Kidney (tissue), 22 donors: Measurements from ENCODE around the gene HNRNPH2. TPM values are rescaled to one million over a fixed set of nuclear protein-coding genes. Genes with fewer than 3 reads are reported as not detected.

Source experiments
- DNase-seq, 5 donors: peaks; one replicate each; pipeline ENCODE4 v3.0.0-alpha.2; 2013 to 2020
- FAIRE-seq: peaks from 2 replicates; lab custom pipeline; 2012; peaks lifted over from hg19 to GRCh38; lab: Jason Lieb, UNC
- H3K27ac ChIP-seq, 2 donors: one replicate each; pipeline ENCODE4 v1.7.0; 2013; ENCODE audit warnings: low read depth in 2 of 2, low read length in 2 of 2, inconsistent platforms in 1 of 2
- H3K27me3 ChIP-seq: one replicate; pipeline ENCODE4 v1.7.1; 2013; ENCODE audit warnings: low read length, inconsistent platforms; ENCODE audit not compliant: control insufficient read depth, insufficient read depth
- H3K36me3 ChIP-seq, 3 donors: one replicate each; pipeline versions ENCODE4 v1.7.0 to v1.7.1; 2013; ENCODE audit warnings: low read length in 3 of 3, control low read depth in 1 of 3, inconsistent platforms in 1 of 3; ENCODE audit not compliant: insufficient read depth in 3 of 3, control insufficient read depth in 2 of 3
- H3K4me1 ChIP-seq, 3 donors: one replicate each; pipeline versions ENCODE4 v1.7.0 to v1.7.1; 2013; ENCODE audit warnings: low read length in 3 of 3, inconsistent platforms in 1 of 3, low read depth in 1 of 3; ENCODE audit not compliant: control insufficient read depth in 2 of 3, insufficient read depth in 2 of 3
- H3K4me3 ChIP-seq, 3 donors: one replicate each; pipeline versions ENCODE4 v1.7.0 to v1.8.1; 2013; ENCODE audit warnings: low read length in 3 of 3, control low read depth in 1 of 3, inconsistent platforms in 1 of 3
- H3K9ac ChIP-seq, 3 donors: one replicate each; pipeline versions ENCODE4 v1.7.0 to v1.7.1; 2013; ENCODE audit warnings: low read length in 3 of 3, control low read depth in 1 of 3, inconsistent platforms in 1 of 3
- H3K9me3 ChIP-seq, 3 donors: one replicate each; pipeline versions ENCODE4 v1.7.0 to v1.7.1; 2013; ENCODE audit warnings: low read length in 3 of 3, control low read depth in 1 of 3, inconsistent platforms in 1 of 3; ENCODE audit not compliant: control insufficient read depth in 2 of 3, insufficient read depth in 1 of 3
- intact Hi-C: fragments of 100-400 bp; cut with DNase I; formaldehyde crosslinking; loops from one replicate; pipeline ENCODE4 v1.11.1; 2022
- long read RNA-seq, 10 donors: library from polyadenylated mRNA in 1 of 10; unstranded in 1 of 10; transcript quantifications; one replicate each; pipeline ENCODE4 v2.0.0 and lab custom pipeline, GENCODE V29; 2021 to 2026
- polyA plus RNA-seq: library from polyadenylated mRNA; stranded (reverse); fragments of 350-450 nt; fragmentation: Illumina TruSeq; extraction: RNeasy Lipid Tissue Mini Kit (QIAGEN cat#74804); gene quantifications from one replicate; pipeline ENCODE4 v1.2.3, GENCODE V29; 2014; ENCODE audit warnings: low read depth, low replicate concordance; ENCODE audit not compliant: insufficient read depth
- total RNA-seq: library from RNA; stranded (reverse); fragmentation: NEBNext Ultra II Directional; extraction: Animal tissue kit (Norgen Biotek cat#: 25700); gene quantifications from one replicate; pipeline ENCODE4 v1.2.1, GENCODE V29; 2021
- TF ChIP-seq, protein P1 (sequence below): IDR thresholded peaks from 3 replicates; pipeline ENCODE4 v1.5.1; 2012; ENCODE audit warnings: mild to moderate bottlenecking, moderate library complexity, borderline replicate concordance; ENCODE audit not compliant: insufficient read depth; ENCODE audit errors: extremely low read depth
- donor health status: control.
- donor health status: control.
- donor health status: control.
- donor health status: control.
- donor health status: control.
- donor health status: DM: yes; HTN: yes; CAD: no.
- donor health status: Normal renal cell carcinoma (clear cell type).

The HNRNPH2 gene, protein sequence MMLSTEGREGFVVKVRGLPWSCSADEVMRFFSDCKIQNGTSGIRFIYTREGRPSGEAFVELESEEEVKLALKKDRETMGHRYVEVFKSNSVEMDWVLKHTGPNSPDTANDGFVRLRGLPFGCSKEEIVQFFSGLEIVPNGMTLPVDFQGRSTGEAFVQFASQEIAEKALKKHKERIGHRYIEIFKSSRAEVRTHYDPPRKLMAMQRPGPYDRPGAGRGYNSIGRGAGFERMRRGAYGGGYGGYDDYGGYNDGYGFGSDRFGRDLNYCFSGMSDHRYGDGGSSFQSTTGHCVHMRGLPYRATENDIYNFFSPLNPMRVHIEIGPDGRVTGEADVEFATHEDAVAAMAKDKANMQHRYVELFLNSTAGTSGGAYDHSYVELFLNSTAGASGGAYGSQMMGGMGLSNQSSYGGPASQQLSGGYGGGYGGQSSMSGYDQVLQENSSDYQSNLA
- total RNA-seq (79.5 TPM), polyA plus RNA-seq (68.1 TPM)
- long read RNA-seq, donor 1, transcript HNRNPH2-201 (2 exons, 2,223 nt) = major isoform, 30 of 79 reads
- long read RNA-seq, donor 1, partial matches to known transcripts = 49 of 79 reads
- long read RNA-seq, donor 1, other reads (novel, unspliced or antisense) = 0 of 79 reads
- long read RNA-seq, donor 2, transcript HNRNPH2-201 (2 exons, 2,223 nt) = major isoform, 30 of 30 reads
- long read RNA-seq, donor 2, partial matches to known transcripts = 0 of 30 reads
- long read RNA-seq, donor 2, other reads (novel, unspliced or antisense) = 0 of 30 reads
- long read RNA-seq, donor 3, transcript HNRNPH2-201 (2 exons, 2,223 nt) = major isoform, 58 of 58 reads
- long read RNA-seq, donor 3, partial matches to known transcripts = 0 of 58 reads
- long read RNA-seq, donor 3, other reads (novel, unspliced or antisense) = 0 of 58 reads
- long read RNA-seq, donor 4, transcript HNRNPH2-201 (2 exons, 2,223 nt) = major isoform, 21 of 21 reads
- long read RNA-seq, donor 4, partial matches to known transcripts = 0 of 21 reads
- long read RNA-seq, donor 4, other reads (novel, unspliced or antisense) = 0 of 21 reads
- long read RNA-seq, donor 5, transcript HNRNPH2-201 (2 exons, 2,223 nt) = major isoform, 5 of 5 reads
- long read RNA-seq, donor 5, partial matches to known transcripts = 0 of 5 reads
- long read RNA-seq, donor 5, other reads (novel, unspliced or antisense) = 0 of 5 reads
- long read RNA-seq, donor 6, transcript HNRNPH2-201 (2 exons, 2,223 nt) = major isoform, 58 of 58 reads
- long read RNA-seq, donor 6, partial matches to known transcripts = 0 of 58 reads
- long read RNA-seq, donor 6, other reads (novel, unspliced or antisense) = 0 of 58 reads
- long read RNA-seq, donor 7, transcript HNRNPH2-201 (2 exons, 2,223 nt) = major isoform, 114 of 122 reads
- long read RNA-seq, donor 7, partial matches to known transcripts = 8 of 122 reads
- long read RNA-seq, donor 7, other reads (novel, unspliced or antisense) = 0 of 122 reads
- long read RNA-seq, donor 8, transcript HNRNPH2-201 (2 exons, 2,223 nt) = major isoform, 27 of 78 reads
- long read RNA-seq, donor 8, partial matches to known transcripts = 51 of 78 reads
- long read RNA-seq, donor 8, other reads (novel, unspliced or antisense) = 0 of 78 reads
- long read RNA-seq, donor 9, transcript HNRNPH2-201 (2 exons, 2,223 nt) = major isoform, 21 of 21 reads
- long read RNA-seq, donor 9, partial matches to known transcripts = 0 of 21 reads
- long read RNA-seq, donor 9, other reads (novel, unspliced or antisense) = 0 of 21 reads
- long read RNA-seq, donor 10, transcript HNRNPH2-201 (2 exons, 2,223 nt) = major isoform, 25 of 25 reads
- long read RNA-seq, donor 10, partial matches to known transcripts = 0 of 25 reads
- long read RNA-seq, donor 10, other reads (novel, unspliced or antisense) = 0 of 25 reads

DNA sequence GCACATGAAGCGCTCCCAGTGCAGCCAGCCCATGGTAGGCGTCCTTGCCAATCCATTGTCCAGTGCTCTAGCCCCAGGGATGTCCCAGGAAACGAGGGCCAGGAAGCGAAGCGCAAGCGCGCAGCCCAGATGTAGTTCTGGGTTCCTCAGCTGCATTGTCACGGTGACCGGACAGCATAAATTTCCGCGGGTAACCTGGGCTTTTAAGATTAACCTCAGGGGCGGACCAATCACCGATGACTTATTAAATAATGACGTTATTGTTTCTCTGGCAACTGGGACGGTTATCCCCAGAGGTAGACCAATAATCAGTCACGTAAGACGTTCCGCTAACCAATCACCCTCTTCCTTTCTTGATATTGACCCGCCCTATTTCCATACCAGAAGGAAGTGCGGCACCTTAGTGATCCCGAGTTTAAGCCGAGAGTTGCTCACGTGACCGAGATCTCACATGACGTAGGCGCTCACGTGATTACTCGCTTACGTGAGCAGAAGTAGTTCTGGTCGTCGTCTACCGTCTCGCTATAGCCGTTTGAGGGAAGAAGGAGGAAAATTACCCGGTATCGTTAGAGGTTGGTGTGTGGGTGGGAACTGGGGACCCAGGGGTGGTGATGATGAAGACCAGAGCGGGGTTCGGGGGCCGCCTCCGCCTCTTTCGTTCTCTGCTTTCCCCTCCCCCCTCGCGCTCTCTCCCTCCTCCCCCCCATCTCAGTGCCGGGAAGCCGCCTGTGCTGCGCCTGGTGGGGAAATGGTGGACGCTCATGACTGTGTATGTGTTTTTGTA is at the start of gene HNRNPH2, which contains the start of gene GLA:
Gene HNRNPH2, plus strand, starts transcription at position 475 of the 784 bp plus-strand sequence. CDS start 3,767 bp downstream, outside the sequence.
Gene GLA, minus strand, starts transcription at position 178 of the 784 bp plus-strand sequence. Its CDS starts 22 bp downstream, at position 156.
- Histone ChIP-seq H3K4me3 (peak within 1 kb of the TSS; percentile 88 to 97 (median 95)), H3K27me3 (no peaks in the 10 kb centered on the region), H3K9me3 (no peaks in the 10 kb centered on the region), H3K4me1 (no peaks in the 10 kb centered on the region), H3K9ac (peak within 1 kb of the TSS; percentile 88 to 93 (median 91)), H3K27ac (peak within 1 kb of the TSS; percentile 96 to 98), H3K36me3 (peaks cover 0 to 12% (median 0%) of the 10 kb centered on the region in 3 donors)
- TF ChIP-seq, protein P1, sequence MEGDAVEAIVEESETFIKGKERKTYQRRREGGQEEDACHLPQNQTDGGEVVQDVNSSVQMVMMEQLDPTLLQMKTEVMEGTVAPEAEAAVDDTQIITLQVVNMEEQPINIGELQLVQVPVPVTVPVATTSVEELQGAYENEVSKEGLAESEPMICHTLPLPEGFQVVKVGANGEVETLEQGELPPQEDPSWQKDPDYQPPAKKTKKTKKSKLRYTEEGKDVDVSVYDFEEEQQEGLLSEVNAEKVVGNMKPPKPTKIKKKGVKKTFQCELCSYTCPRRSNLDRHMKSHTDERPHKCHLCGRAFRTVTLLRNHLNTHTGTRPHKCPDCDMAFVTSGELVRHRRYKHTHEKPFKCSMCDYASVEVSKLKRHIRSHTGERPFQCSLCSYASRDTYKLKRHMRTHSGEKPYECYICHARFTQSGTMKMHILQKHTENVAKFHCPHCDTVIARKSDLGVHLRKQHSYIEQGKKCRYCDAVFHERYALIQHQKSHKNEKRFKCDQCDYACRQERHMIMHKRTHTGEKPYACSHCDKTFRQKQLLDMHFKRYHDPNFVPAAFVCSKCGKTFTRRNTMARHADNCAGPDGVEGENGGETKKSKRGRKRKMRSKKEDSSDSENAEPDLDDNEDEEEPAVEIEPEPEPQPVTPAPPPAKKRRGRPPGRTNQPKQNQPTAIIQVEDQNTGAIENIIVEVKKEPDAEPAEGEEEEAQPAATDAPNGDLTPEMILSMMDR = no peak
- intact Hi-C loops = no loop called here
- peak; percentile 99 for FAIRE-seq
- DNase-seq = peak; percentile 93 to 98 (median 94)

DNA sequence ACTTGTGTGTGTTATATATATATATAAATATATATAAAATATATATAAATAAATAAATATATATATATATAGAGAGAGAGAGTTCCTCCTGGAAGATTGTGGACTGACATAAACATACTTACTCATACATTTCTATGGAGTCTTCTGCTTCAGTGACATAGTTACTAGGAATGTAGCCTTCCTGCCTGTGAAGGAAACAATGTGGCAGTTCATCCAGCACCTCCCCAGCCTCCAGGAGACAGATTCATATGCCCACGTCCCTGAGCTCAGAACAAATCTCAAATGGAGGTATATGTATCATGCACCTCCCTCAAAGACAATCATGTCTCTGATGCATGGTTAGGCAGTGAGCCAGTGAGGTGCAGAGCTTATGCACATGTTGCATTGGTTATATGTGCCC is 48.1 kb upstream of the HNRNPH2 start:
- H3K4me3 ChIP-seq = no peak overlapping the region
- FAIRE-seq (no peak), DNase-seq (no peak)
- H3K9me3 ChIP-seq = no peaks in the 10 kb centered on the region
- no peak overlapping the region for H3K27ac ChIP-seq
- H3K9ac ChIP-seq = no peak overlapping the region
- H3K36me3 ChIP-seq = no peaks in the 10 kb centered on the region
- peaks cover 2% of the 10 kb centered on the region for H3K27me3 ChIP-seq
- TF ChIP-seq, protein P1 = no peak
- intact Hi-C loops = no loop called here
- H3K4me1 ChIP-seq = no peaks in the 10 kb centered on the region
